GM21381 (cell line): ENCODE results near the gene MYCN.

ENCODE experiments used
- ATAC-seq: cut with Tn5 transposase; IDR thresholded peaks from one replicate; pipeline ENCODE4 v1.9.1; 2021; ENCODE audit warnings: mild to moderate bottlenecking, moderate library complexity; ENCODE audit not compliant: unreplicated experiment

Gene MYCN

GRCh38 chr2:15930589-15931318 lies 9.6 kb upstream of the MYCN start:
- no peak for ATAC-seq

GRCh38 chr2:15931319-15931890 lies 8.9 kb upstream of the MYCN start:
- no peak for ATAC-seq

GRCh38 chr2:15931950-15932349 lies 8.4 kb upstream of the MYCN start:
- no peak for ATAC-seq

GRCh38 chr2:15932394-15933183 lies 7.8 kb upstream of the MYCN start:
- no peak for ATAC-seq

- no peak for ATAC-seq
Observed at GRCh38 chr2:15933184-15933845, 7.0 kb upstream of the MYCN start.

GRCh38 chr2:15934291-15934945 lies 5.9 kb upstream of the MYCN start:
- no peak for ATAC-seq

GRCh38 chr2:15935189-15935588 lies 5.2 kb upstream of the MYCN start:
- ATAC-seq = no peak

- ATAC-seq = no peak
Observed at GRCh38 chr2:15935675-15936074, 4.7 kb upstream of the MYCN start.

GRCh38 chr2:15936277-15937104 lies 3.9 kb upstream of the MYCN start:
- ATAC-seq = no peak

- ATAC-seq = no peak
Observed at GRCh38 chr2:15937105-15937881, 3.1 kb upstream of the MYCN start.

- ATAC-seq = no peak
Observed at GRCh38 chr2:15937882-15938802, 2.2 kb upstream of the MYCN start.

- no peak for ATAC-seq
Observed at GRCh38 chr2:15938803-15939555, 1.4 kb upstream of the MYCN start.

GRCh38 chr2:15939556-15939853 lies 845 bp upstream of the MYCN start:
- ATAC-seq = peak; percentile 74

- no peak for ATAC-seq
Observed at GRCh38 chr2:15940661-15941480, 521 bp downstream of the MYCN start.

- no peak for ATAC-seq
Observed at GRCh38 chr2:15941481-15941850, 1.1 kb downstream of the MYCN start.

- ATAC-seq = no peak
Observed at GRCh38 chr2:15941871-15942710, 1.7 kb downstream of the MYCN start.
